IMR-90 (cell line): Measurements from ENCODE around the gene MTPN.
A peak's percentile ranks its signal among the peaks of the same experiment; 100 is the strongest.

Experiments
- BHLHE40 ChIP-seq: fragments of 150-350 bp; IDR thresholded peaks from 2 replicates; pipeline ENCODE4 v1.6.1; 2016; ENCODE audit warnings: mild to moderate bottlenecking, low read depth, low read length
- CEBPB ChIP-seq: IDR thresholded peaks from 2 replicates; pipeline ENCODE4 v1.6.1; 2012; ENCODE audit warnings: low read depth, low read length, improper control_type of control experiment
- CHD1 ChIP-seq: IDR thresholded peaks from 2 replicates; pipeline ENCODE4 v1.6.1; 2012; ENCODE audit warnings: low read depth, low read length, improper control_type of control experiment
- CTCF ChIP-seq: conservative IDR thresholded peaks from 2 replicates; pipeline ENCODE4 v1.5.1; 2012; ENCODE audit warnings: mild to moderate bottlenecking, low read depth, low read length, improper control_type of control experiment
- ELK1 ChIP-seq: fragments of 150-350 bp; IDR thresholded peaks from 2 replicates; pipeline ENCODE4 v1.6.1; 2016; ENCODE audit warnings: low read depth, mild to moderate bottlenecking, low read length, moderate library complexity, borderline replicate concordance
- FOS ChIP-seq: fragments of 150-350 bp; IDR thresholded peaks from 2 replicates; pipeline ENCODE4 v1.6.1; 2016; ENCODE audit warnings: low read depth, low read length
- MAFK ChIP-seq: IDR thresholded peaks from 2 replicates; pipeline ENCODE4 v1.6.1; 2012; ENCODE audit warnings: low read depth, low read length, improper control_type of control experiment
- MXI1 ChIP-seq: IDR thresholded peaks from 2 replicates; pipeline ENCODE4 v1.6.1; 2012; ENCODE audit warnings: low read depth, mild to moderate bottlenecking, low read length, moderate library complexity, borderline replicate concordance
- POLR2A ChIP-seq: IDR thresholded peaks from 2 replicates; pipeline ENCODE4 v1.6.1; 2012; ENCODE audit warnings: mild to moderate bottlenecking, low read depth, low read length
- RAD21 ChIP-seq: IDR thresholded peaks from 2 replicates; pipeline ENCODE4 v1.6.1; 2012; ENCODE audit warnings: low read length, improper control_type of control experiment
- RCOR1 ChIP-seq: IDR thresholded peaks from 2 replicates; pipeline ENCODE4 v1.6.1; 2012; ENCODE audit warnings: mild to moderate bottlenecking, low read length, improper control_type of control experiment; ENCODE audit not compliant: insufficient replicate concordance
- RFX5 ChIP-seq: IDR thresholded peaks from 2 replicates; pipeline ENCODE4 v1.8.0; 2012; ENCODE audit warnings: low read depth, mild to moderate bottlenecking, low read length, moderate library complexity
- SMC3 ChIP-seq: fragments of 150-350 bp; IDR thresholded peaks from 2 replicates; pipeline ENCODE4 v1.6.1; 2016; ENCODE audit warnings: low read depth, mild to moderate bottlenecking, antibody characterized with exemption, low read length, moderate library complexity
- USF2 ChIP-seq: fragments of 150-350 bp; IDR thresholded peaks from 2 replicates; pipeline ENCODE4 v1.6.1; 2017; ENCODE audit warnings: mild to moderate bottlenecking, antibody characterized with exemption, low read length, low read depth

- no peak for TF ChIP-seq CTCF
- no peak for TF ChIP-seq RAD21
- no peak for TF ChIP-seq BHLHE40
- no peak for TF ChIP-seq MXI1
- TF ChIP-seq POLR2A = no peak
- peak; percentile 1; the same call in 1 of the 2 replicates for TF ChIP-seq MAFK
- no peak for TF ChIP-seq USF2
- no peak for TF ChIP-seq RCOR1
- no peak for TF ChIP-seq SMC3
- TF ChIP-seq CHD1 = no peak
- TF ChIP-seq CEBPB = no peak
- TF ChIP-seq ELK1 = no peak
- no peak for TF ChIP-seq RFX5
- no peak for TF ChIP-seq FOS
These were observed 33.9 kb downstream of the MTPN start for GRCh38 chr7:135943134-135943879.
